ENCODE results near the gene ELF5. TPM values are rescaled to one million over a fixed set of nuclear protein-coding genes. Genes with fewer than 3 reads are reported as not detected.

ELF5 gene
- total RNA-seq, 2 donors from 2014 or later: not detected

- ATAC-seq: peak; percentile 27
Measured at GRCh38 chr11:34439610-34440198, 73.9 kb downstream of the ELF5 start.

GRCh38 chr11:34438529-34439507 lies 74.8 kb downstream of the ELF5 start, which contains the start of gene CAT:
CAT (plus strand) TSS chr11:34438934; CDS start chr11:34439014, 80 bp downstream.
- DNase-seq (peak; percentile 98 to 99), ATAC-seq (peak; percentile 96)
- intact Hi-C loops (cut with DNase I, micrococcal nuclease): no loop called here

More at GRCh38 chr11:34439610-34440198, 73.9 kb downstream of the ELF5 start:
- intact Hi-C loops (cut with DNase I, micrococcal nuclease): no loop called here
- DNase-seq: peak in 1 of 2 donors; percentile 17

- DNase-seq: no peak
- ATAC-seq: no peak
- intact Hi-C loops (cut with DNase I, micrococcal nuclease): no loop called here
Measured at GRCh38 chr11:34437224-34438125, 76.1 kb downstream of the ELF5 start.

- ATAC-seq (no peak), DNase-seq (no peak)
- intact Hi-C loops (cut with DNase I, micrococcal nuclease): no loop called here
Measured at GRCh38 chr11:34433899-34434298, 79.7 kb downstream of the ELF5 start.

GRCh38 chr11:34432822-34433221 lies 80.8 kb downstream of the ELF5 start:
- intact Hi-C loops (cut with DNase I, micrococcal nuclease): no loop called here
- DNase-seq (no peak), ATAC-seq (no peak)

GRCh38 chr11:34431979-34432378 lies 81.6 kb downstream of the ELF5 start:
- no peak for ATAC-seq
- intact Hi-C loops (cut with DNase I, micrococcal nuclease): no loop called here

More at GRCh38 chr11:34431979-34432378, 81.6 kb downstream of the ELF5 start:
- DNase-seq: no peak

Other genes with a start within 250 kb of the ELF5 start
- 10 to 100 TPM; 16.5 to 16.6 TPM for gene ABTB2, start 155.8 kb downstream of the ELF5 start, total RNA-seq
- gene CAT, start 74.9 kb downstream of the ELF5 start, total RNA-seq: 100 to 1,000 TPM in 1 of 2 donors, 10 to 100 TPM in 1; 98.7 to 126 TPM
- gene EHF, start 107.3 kb upstream of the ELF5 start, total RNA-seq: 100 to 1,000 TPM; 226 to 394 TPM

Data from left colon (tissue), 2 donors.